Measurements from ENCODE around the gene CUX1. TPM values are rescaled to one million over a fixed set of nuclear protein-coding genes. Genes with fewer than 3 reads are reported as not detected.
A peak's percentile ranks its signal among the peaks of the same experiment; 100 is the strongest.

Gene CUX1
- total RNA-seq, 4 donors from 2014 or later = 93.8 to 156 (median 112) TPM

DNA sequence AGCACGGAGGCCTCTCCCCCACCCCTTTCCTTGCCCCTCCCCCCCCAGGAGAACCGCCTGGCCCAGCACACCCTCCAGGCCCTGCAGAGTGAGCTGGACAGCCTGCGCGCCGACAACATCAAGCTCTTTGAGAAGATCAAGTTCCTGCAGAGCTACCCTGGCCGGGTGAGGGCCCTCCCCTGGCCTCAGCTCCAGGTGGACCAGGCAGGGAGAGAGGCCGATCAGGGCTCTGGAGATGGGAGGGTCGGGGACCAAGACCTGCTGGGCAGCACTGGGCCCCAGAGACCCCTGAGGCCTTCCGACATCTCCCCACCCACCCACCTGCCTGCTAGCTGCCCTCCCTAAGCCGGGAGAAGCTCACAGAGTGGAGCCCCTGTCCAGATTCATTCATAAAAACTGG lies 460.5 kb downstream of the CUX1 start:
- Histone ChIP-seq H3K4me3 (replicated peaks in 1 of 3) (no peak overlapping the region), H3K27me3 (no peaks in the 10 kb centered on the region), H3K27ac (no peak overlapping the region), H3K9me3 (no peaks in the 10 kb centered on the region), H3K36me3 (no peaks in the 10 kb centered on the region), H3K4me1 (peaks cover 0 to 5% of the 10 kb centered on the region in 2 donors)
- intact Hi-C loops (cut with DNase I) = loop anchor here (2.0 kb wide), 1 partner anchor 113 kb away; no protein-coding TSS in a partner anchor
- no peak for DNase-seq
- TF ChIP-seq, protein P1, sequence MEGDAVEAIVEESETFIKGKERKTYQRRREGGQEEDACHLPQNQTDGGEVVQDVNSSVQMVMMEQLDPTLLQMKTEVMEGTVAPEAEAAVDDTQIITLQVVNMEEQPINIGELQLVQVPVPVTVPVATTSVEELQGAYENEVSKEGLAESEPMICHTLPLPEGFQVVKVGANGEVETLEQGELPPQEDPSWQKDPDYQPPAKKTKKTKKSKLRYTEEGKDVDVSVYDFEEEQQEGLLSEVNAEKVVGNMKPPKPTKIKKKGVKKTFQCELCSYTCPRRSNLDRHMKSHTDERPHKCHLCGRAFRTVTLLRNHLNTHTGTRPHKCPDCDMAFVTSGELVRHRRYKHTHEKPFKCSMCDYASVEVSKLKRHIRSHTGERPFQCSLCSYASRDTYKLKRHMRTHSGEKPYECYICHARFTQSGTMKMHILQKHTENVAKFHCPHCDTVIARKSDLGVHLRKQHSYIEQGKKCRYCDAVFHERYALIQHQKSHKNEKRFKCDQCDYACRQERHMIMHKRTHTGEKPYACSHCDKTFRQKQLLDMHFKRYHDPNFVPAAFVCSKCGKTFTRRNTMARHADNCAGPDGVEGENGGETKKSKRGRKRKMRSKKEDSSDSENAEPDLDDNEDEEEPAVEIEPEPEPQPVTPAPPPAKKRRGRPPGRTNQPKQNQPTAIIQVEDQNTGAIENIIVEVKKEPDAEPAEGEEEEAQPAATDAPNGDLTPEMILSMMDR (IDR thresholded peaks at IDR 0.05) = no peak
- no peak for TF ChIP-seq POLR2A (IDR thresholded peaks at IDR 0.05)
- 60% methylated on average over 1 of the region's 10 CpGs; no CpG with 5 or more reads in 1 of the 2 donors for WGBS, 2 donors

DNA sequence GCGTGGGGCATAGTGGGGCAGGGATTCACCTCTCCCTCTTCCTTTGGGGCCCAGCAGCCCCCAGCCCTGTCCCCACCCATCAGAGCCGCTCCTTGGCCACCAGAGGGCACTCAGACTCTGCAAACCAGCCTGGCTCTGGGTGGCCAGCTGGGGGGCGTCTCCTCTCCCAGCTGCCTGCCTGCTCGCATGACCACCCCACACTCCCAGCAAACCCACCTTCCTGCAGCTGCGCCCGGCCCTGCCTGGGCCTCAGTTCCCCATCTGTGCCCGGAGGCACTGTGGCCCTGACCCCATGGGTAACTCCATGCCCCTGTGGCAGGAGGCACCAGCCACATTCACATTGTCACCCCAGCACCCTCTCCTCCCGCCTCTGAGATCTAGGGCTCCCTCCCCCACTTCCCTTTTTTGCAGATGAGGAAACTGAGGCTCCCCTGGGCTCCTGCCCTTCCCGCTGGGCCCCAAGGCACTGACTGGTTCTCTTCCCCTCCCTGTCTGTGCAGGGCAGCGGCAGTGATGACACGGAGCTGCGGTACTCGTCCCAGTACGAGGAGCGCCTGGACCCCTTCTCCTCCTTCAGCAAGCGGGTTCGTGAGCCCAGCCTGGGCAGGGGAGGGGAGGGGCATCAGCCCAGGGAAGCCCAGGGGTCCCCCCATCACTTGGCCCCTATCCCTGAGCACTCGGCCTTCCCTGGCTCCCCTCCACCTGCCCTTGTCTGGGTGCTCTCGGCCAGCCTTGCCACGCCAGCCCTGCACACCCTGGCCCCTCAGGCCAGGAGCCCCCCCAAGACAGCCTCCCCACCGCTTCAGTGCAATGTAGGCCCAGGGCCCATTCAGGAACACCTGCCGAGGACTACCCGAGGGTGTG lies 462.3 kb downstream of the CUX1 start:
- TF ChIP-seq, protein P1 (IDR thresholded peaks at IDR 0.05) = peak; percentile 49 to 88 (median 74)
- no peak for TF ChIP-seq POLR2A (IDR thresholded peaks at IDR 0.05)
- Histone ChIP-seq H3K27me3 (no peaks in the 10 kb centered on the region), H3K27ac (no peak overlapping the region), H3K36me3 (no peaks in the 10 kb centered on the region), H3K9me3 (no peaks in the 10 kb centered on the region), H3K4me1 (peaks cover 0 to 5% of the 10 kb centered on the region in 2 donors), H3K4me3 (replicated peaks in 1 of 3) (no peak overlapping the region)
- DNase-seq = peak; percentile 37 to 52
- intact Hi-C loops (cut with DNase I) = loop anchor here (2.0 kb wide), 1 partner anchor 111 kb away; no protein-coding TSS in a partner anchor
- 69 to 71% methylated on average over 10 to 17 of the region's 23 CpGs for WGBS, 2 donors

DNA sequence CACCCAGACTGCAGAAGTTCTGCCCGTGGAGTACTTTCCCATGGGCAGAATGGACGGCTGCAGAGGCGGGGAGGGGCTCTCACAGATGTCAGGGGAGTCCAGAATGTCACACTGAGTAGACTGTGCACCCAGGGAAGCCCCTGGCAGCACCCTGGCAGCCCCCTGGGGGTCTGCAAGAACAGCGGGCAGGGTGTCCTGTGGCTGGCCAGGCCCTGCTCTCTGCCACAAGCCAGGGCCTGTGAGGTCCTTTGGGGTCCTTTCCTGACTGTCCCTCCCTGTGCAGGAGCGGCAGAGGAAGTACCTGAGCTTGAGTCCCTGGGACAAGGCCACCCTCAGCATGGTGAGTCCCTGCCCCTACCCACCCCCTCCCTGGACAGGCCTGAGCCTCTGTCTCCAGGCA lies 463.1 kb downstream of the CUX1 start:
- intact Hi-C loops (cut with DNase I) = no loop called here
- Histone ChIP-seq H3K27ac (no peak overlapping the region), H3K36me3 (no peaks in the 10 kb centered on the region), H3K9me3 (no peaks in the 10 kb centered on the region), H3K4me1 (peaks cover 0 to 6% of the 10 kb centered on the region in 2 donors), H3K27me3 (no peaks in the 10 kb centered on the region), H3K4me3 (replicated peaks in 1 of 3) (no peak overlapping the region)
- DNase-seq = no peak
- 95 to 100% methylated on average over 1 to 4 of the region's 5 CpGs for WGBS, 2 donors
- TF ChIP-seq, protein P1 (IDR thresholded peaks at IDR 0.05) = no peak
- no peak for TF ChIP-seq POLR2A (IDR thresholded peaks at IDR 0.05)

DNA sequence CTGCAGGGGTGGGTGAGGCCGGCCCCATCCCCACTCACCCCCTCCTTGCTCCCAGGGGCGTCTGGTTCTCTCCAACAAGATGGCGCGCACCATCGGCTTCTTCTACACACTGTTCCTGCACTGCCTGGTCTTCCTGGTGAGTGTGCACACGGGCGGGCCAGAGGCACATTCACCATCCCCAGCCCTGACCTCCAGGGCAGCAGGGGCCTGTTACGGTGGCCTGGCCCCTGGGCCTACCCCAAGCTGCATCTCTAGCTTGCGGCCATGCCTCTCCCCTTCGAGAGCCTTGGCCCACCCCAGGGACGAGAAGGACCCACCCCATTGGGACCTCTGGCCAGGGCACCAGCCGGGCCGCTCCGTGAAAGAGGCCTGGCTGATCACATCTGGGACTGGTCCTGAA lies 464.4 kb downstream of the CUX1 start:
- TF ChIP-seq, protein P1 (IDR thresholded peaks at IDR 0.05) = no peak
- TF ChIP-seq POLR2A (IDR thresholded peaks at IDR 0.05) = no peak
- Histone ChIP-seq H3K9me3 (no peaks in the 10 kb centered on the region), H3K4me1 (peaks cover 8 to 13% of the 10 kb centered on the region in 2 donors), H3K27ac (no peak overlapping the region), H3K27me3 (no peaks in the 10 kb centered on the region), H3K4me3 (replicated peaks in 1 of 3) (no peak overlapping the region), H3K36me3 (no peaks in the 10 kb centered on the region)
- intact Hi-C loops (cut with DNase I) = no loop called here
- no peak for DNase-seq
- WGBS, 2 donors = 93 to 94% methylated on average over 14 of the region's 14 CpGs
